Upper lobe of left lung (tissue), 6 donors: ENCODE measurements around the gene TMEM236. TPM values are rescaled to one million over a fixed set of nuclear protein-coding genes. Genes with fewer than 3 reads are reported as not detected.

Source experiments
- ATAC-seq, 2 donors: fragments of 200-7000 bp; cut with Tn5 transposase; one replicate each; pipeline ENCODE4 v1.9.1; 2022; ENCODE audit warnings: mild to moderate bottlenecking in 2 of 2, moderate library complexity in 2 of 2; ENCODE audit not compliant: low FRiP score in 2 of 2
- DNase-seq, 2 donors: peaks; one replicate each; pipeline ENCODE4 v3.0.0-alpha.2; 2019 to 2020
- H3K27ac ChIP-seq, 4 donors: fragments of 200-600 bp; sonication (generic); one replicate each; pipeline ENCODE4 v1.5.1; 2016 to 2019
- H3K27me3 ChIP-seq, 4 donors: fragments of 200-600 bp; sonication (generic); one replicate each; pipeline ENCODE4 v1.5.1; 2017 to 2019
- H3K36me3 ChIP-seq, 4 donors: fragments of 200-600 bp; sonication (generic); one replicate each; pipeline ENCODE4 v1.5.1; 2016 to 2019
- H3K4me1 ChIP-seq, 4 donors: fragments of 200-600 bp; sonication (generic); one replicate each; pipeline ENCODE4 v1.5.1; 2018 to 2019
- H3K4me3 ChIP-seq, 4 donors: fragments of 200-600 bp; sonication (generic); one replicate each; pipeline ENCODE4 v1.5.1; 2017 to 2019; ENCODE audit warnings: mild to moderate bottlenecking in 2 of 4, moderate library complexity in 1 of 4
- H3K9me3 ChIP-seq, 4 donors: fragments of 200-600 bp; sonication (generic); one replicate each; pipeline ENCODE4 v1.5.1; 2018 to 2019
- EP300 ChIP-seq, 4 donors: sonication (generic); formaldehyde crosslinking; IDR thresholded peaks; one replicate each; pipeline ENCODE4 v1.5.1; 2017; ENCODE audit warnings: antibody characterized with exemption in 4 of 4, control low read depth in 2 of 4
- POLR2A ChIP-seq, 4 donors: fragments of 450-650 bp; IDR thresholded peaks; one replicate each; pipeline ENCODE4 v1.5.1; 2016 to 2017; ENCODE audit warnings: antibody characterized with exemption in 4 of 4, mild to moderate bottlenecking in 2 of 4
- POLR2AphosphoS5 ChIP-seq, 2 donors: sonication (generic); formaldehyde crosslinking; IDR thresholded peaks; one replicate each; pipeline ENCODE4 v1.5.1; 2017; ENCODE audit warnings: antibody characterized with exemption in 2 of 2
- WGBS, 2 donors: methylation state at CpG; one replicate each; pipeline ENCODE4 v1.1.5; 2017 to 2018; 5-methylcytosine and 5-hydroxymethylcytosine counted together
- total RNA-seq, 6 donors: library from RNA; depleted of rRNA in 4 of 6; stranded (reverse); fragments of >200 nt in 4 of 6; gene quantifications; one replicate each; pipeline versions ENCODE4 v1.1.0 to v1.2.1, GENCODE V29; 2016 to 2021
- TF ChIP-seq, protein P1 (sequence below), 6 experiments: fragments of 450-650 bp in 4 of 6; fragments of 200-600 bp in 2 of 6; sonication (generic) in 2 of 6; IDR thresholded peaks; one replicate each; pipeline ENCODE4 v1.5.1; 2016 to 2019; ENCODE audit warnings: antibody characterized with exemption in 6 of 6
- donor health status: DM: no; HTN: no; CAD: no; lungs with moderate emphysema.
- donor health status: DM: no; HTN: yes; CAD: no; lungs with severe emphysema.

TMEM236 gene
- total RNA-seq, 6 donors from 2014 or later, result 0.55 to 4.6 (median 1.6) TPM

- no peaks in the 10 kb centered on the region for H3K27me3 ChIP-seq
- H3K4me3 ChIP-seq, result peak overlapping the region in 2 of 4 donors; percentile 6 to 23
- DNase-seq (no peak), ATAC-seq (peak; percentile 45 to 48)
- no peaks in the 10 kb centered on the region for H3K9me3 ChIP-seq
- H3K27ac ChIP-seq, result peak overlapping the region in 3 of 4 donors; percentile 5 to 33 (median 23)
- peaks cover 0 to 8% (median 2%) of the 10 kb centered on the region in 4 donors for H3K4me1 ChIP-seq
- TF ChIP-seq EP300 (IDR thresholded peaks at IDR 0.05) (no peak), POLR2A (IDR thresholded peaks at IDR 0.05) (no peak), POLR2AphosphoS5 (IDR thresholded peaks at IDR 0.05) (no peak)
- TF ChIP-seq, protein P1, sequence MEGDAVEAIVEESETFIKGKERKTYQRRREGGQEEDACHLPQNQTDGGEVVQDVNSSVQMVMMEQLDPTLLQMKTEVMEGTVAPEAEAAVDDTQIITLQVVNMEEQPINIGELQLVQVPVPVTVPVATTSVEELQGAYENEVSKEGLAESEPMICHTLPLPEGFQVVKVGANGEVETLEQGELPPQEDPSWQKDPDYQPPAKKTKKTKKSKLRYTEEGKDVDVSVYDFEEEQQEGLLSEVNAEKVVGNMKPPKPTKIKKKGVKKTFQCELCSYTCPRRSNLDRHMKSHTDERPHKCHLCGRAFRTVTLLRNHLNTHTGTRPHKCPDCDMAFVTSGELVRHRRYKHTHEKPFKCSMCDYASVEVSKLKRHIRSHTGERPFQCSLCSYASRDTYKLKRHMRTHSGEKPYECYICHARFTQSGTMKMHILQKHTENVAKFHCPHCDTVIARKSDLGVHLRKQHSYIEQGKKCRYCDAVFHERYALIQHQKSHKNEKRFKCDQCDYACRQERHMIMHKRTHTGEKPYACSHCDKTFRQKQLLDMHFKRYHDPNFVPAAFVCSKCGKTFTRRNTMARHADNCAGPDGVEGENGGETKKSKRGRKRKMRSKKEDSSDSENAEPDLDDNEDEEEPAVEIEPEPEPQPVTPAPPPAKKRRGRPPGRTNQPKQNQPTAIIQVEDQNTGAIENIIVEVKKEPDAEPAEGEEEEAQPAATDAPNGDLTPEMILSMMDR (IDR thresholded peaks at IDR 0.05), result no peak
- no peaks in the 10 kb centered on the region for H3K36me3 ChIP-seq
- WGBS, 2 donors, result 53 to 58% methylated on average over 7 of the region's 7 CpGs
Observed at GRCh38 chr10:17756557-17757217, 4.7 kb downstream of the TMEM236 start.

DNA sequence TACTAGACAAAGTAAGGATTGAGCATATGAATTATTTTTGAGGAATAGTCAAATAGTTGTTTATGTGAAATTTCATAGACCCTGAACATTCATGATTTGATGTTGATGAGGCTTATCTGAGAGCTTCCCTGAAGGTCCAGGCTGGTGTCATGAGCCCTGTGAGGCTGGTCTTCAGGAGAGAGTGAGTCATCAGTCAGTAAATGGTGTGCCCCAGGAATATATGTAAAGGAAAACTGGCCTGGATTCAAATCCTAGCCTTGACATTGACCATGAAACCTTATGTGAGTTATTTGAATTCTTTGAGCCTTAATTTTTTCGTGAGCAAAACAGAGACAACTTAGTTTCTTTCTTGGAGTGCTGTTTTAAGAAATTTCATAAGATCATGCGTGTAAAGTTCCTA, 6.2 kb downstream of the TMEM236 start:
- Histone ChIP-seq H3K9me3 (no peaks in the 10 kb centered on the region), H3K4me1 (peaks cover 0 to 8% (median 2%) of the 10 kb centered on the region in 4 donors), H3K4me3 (no peak overlapping the region), H3K27ac (no peak overlapping the region), H3K27me3 (no peaks in the 10 kb centered on the region), H3K36me3 (no peaks in the 10 kb centered on the region)
- ATAC-seq (no peak), DNase-seq (no peak)
- TF ChIP-seq, protein P1 (IDR thresholded peaks at IDR 0.05), result no peak
- no peak for TF ChIP-seq POLR2AphosphoS5 (IDR thresholded peaks at IDR 0.05)
- TF ChIP-seq POLR2A (IDR thresholded peaks at IDR 0.05), result no peak
- TF ChIP-seq EP300 (IDR thresholded peaks at IDR 0.05), result no peak
- WGBS, 2 donors, result 97% methylated on average over 2 of the region's 2 CpGs

GRCh38 chr10:17758896-17759295, 6.9 kb downstream of the TMEM236 start:
- ATAC-seq (no peak), DNase-seq (no peak)
- peaks cover 0 to 8% (median 2%) of the 10 kb centered on the region in 4 donors for H3K4me1 ChIP-seq
- H3K36me3 ChIP-seq, result no peaks in the 10 kb centered on the region
- no peak overlapping the region for H3K4me3 ChIP-seq
- H3K9me3 ChIP-seq, result no peaks in the 10 kb centered on the region
- peak overlapping the region in 1 of 4 donors; percentile 42 for H3K27ac ChIP-seq
- no peak for TF ChIP-seq POLR2AphosphoS5 (IDR thresholded peaks at IDR 0.05)
- no peak for TF ChIP-seq POLR2A (IDR thresholded peaks at IDR 0.05)
- TF ChIP-seq, protein P1 (IDR thresholded peaks at IDR 0.05), result no peak
- TF ChIP-seq EP300 (IDR thresholded peaks at IDR 0.05), result no peak
- no peaks in the 10 kb centered on the region for H3K27me3 ChIP-seq

GRCh38 chr10:17764142-17764541, 12.1 kb downstream of the TMEM236 start:
- H3K9me3 ChIP-seq, result no peaks in the 10 kb centered on the region
- H3K27me3 ChIP-seq, result no peaks in the 10 kb centered on the region
- no peak overlapping the region for H3K27ac ChIP-seq
- no peak for ATAC-seq
- DNase-seq, result no peak
- H3K36me3 ChIP-seq, result no peaks in the 10 kb centered on the region
- no peaks in the 10 kb centered on the region for H3K4me1 ChIP-seq
- no peak for TF ChIP-seq POLR2AphosphoS5 (IDR thresholded peaks at IDR 0.05)
- no peak for TF ChIP-seq POLR2A (IDR thresholded peaks at IDR 0.05)
- TF ChIP-seq EP300 (IDR thresholded peaks at IDR 0.05), result no peak
- TF ChIP-seq, protein P1 (IDR thresholded peaks at IDR 0.05), result no peak
- WGBS, 2 donors, result 70 to 73% methylated on average over 4 of the region's 4 CpGs
- H3K4me3 ChIP-seq, result no peak overlapping the region

- WGBS, 2 donors, result 69% methylated on average over 3 of the region's 3 CpGs
Observed at GRCh38 chr10:17765602-17766001, 13.6 kb downstream of the TMEM236 start.

More at GRCh38 chr10:17765602-17766001, 13.6 kb downstream of the TMEM236 start:
- no peak for TF ChIP-seq EP300 (IDR thresholded peaks at IDR 0.05)
- DNase-seq (no peak), ATAC-seq (no peak)
- H3K4me3 ChIP-seq, result no peak overlapping the region
- H3K9me3 ChIP-seq, result no peaks in the 10 kb centered on the region
- no peak overlapping the region for H3K27ac ChIP-seq
- no peaks in the 10 kb centered on the region for H3K36me3 ChIP-seq
- H3K4me1 ChIP-seq, result no peaks in the 10 kb centered on the region
- H3K27me3 ChIP-seq, result no peaks in the 10 kb centered on the region
